H1 (cell line): ENCODE data around the gene RCAN3. TPM values are rescaled to one million over a fixed set of nuclear protein-coding genes. Genes with fewer than 3 reads are reported as not detected.
"Not testable (repeated sequence)": the region's sequence is repeated elsewhere in the genome, so short reads cannot be mapped to it uniquely, and the experiment has no call there.

Experiments used
- CTCF ChIA-PET: fragments of 300-600 bp; sonication (Branson Sonifier 250); formaldehyde crosslinking; loops from one replicate; lab custom pipeline; 2021; ENCODE audit not compliant: partially characterized antibody; lab: Charles Lee
- POLR2A ChIA-PET: fragments of 300-600 bp; sonication (Branson Sonifier 250); formaldehyde crosslinking; loops from one replicate; lab custom pipeline; 2021; ENCODE audit warnings: inconsistent platforms; ENCODE audit not compliant: partially characterized antibody; lab: Charles Lee
- DNase-seq, 2 experiments: peaks; one replicate each; pipeline versions ENCODE4 v3.0.0 to v3.0.0-alpha.2; 2010 to 2022; ENCODE audit warnings: low spot score in 2 of 2, low read depth in 1 of 2, mixed read lengths in 1 of 2
- FAIRE-seq: peaks from 2 replicates; lab custom pipeline; 2011; peaks lifted over from hg19 to GRCh38; lab: Jason Lieb, UNC
- H2AFZ ChIP-seq: 2 replicates; pipeline ENCODE4 v1.8.1; 2012; ENCODE audit warnings: low read length, inconsistent platforms
- H2AK5ac ChIP-seq: 2 replicates; pipeline ENCODE4 v1.6.1; 2013; ENCODE audit warnings: low read depth, low read length
- H2BK120ac ChIP-seq: replicated peaks from 2 replicates; pipeline ENCODE3; 2013; ENCODE audit warnings: low read depth, low read length, inconsistent platforms
- H2BK12ac ChIP-seq: 2 replicates; pipeline ENCODE4 v1.6.1; 2013; ENCODE audit warnings: low read depth, low read length
- H2BK15ac ChIP-seq: 2 replicates; pipeline ENCODE4 v1.6.1; 2013; ENCODE audit warnings: low read length
- H2BK20ac ChIP-seq: 2 replicates; pipeline ENCODE4 v1.6.1; 2013; ENCODE audit warnings: low read length
- H2BK5ac ChIP-seq: 2 replicates; pipeline ENCODE4 v1.6.1; 2013; ENCODE audit warnings: low read depth, low read length
- H3K14ac ChIP-seq: 2 replicates; pipeline ENCODE4 v1.6.1; 2013; ENCODE audit warnings: inconsistent platforms; ENCODE audit not compliant: insufficient read length
- H3K18ac ChIP-seq: 2 replicates; pipeline ENCODE4 v1.6.1; 2013; ENCODE audit warnings: low read length; ENCODE audit errors: extremely low read depth
- H3K23ac ChIP-seq: 2 replicates; pipeline ENCODE4 v1.6.1; 2013; ENCODE audit warnings: inconsistent platforms; ENCODE audit not compliant: insufficient read length
- H3K23me2 ChIP-seq: 2 replicates; pipeline ENCODE4 v1.6.1; 2013; ENCODE audit warnings: low read depth, low read length
- H3K27ac ChIP-seq: 2 replicates; pipeline ENCODE4 v1.6.1; 2011; ENCODE audit warnings: low read depth, low read length, inconsistent platforms
- H3K27me3 ChIP-seq, 4 experiments: replicated peaks in 1 of 4; 1 replicate in 1 of 4; 2 replicates in 3 of 4; pipeline versions ENCODE4 v1.6.1 to v1.8.1; 2011 to 2013; ENCODE audit warnings: low read length in 3 of 4, mild to moderate bottlenecking in 3 of 4, inconsistent platforms in 2 of 4, mixed read lengths in 2 of 4, moderate library complexity in 1 of 4; ENCODE audit not compliant: control insufficient read depth in 3 of 4, insufficient read depth in 3 of 4; ENCODE audit errors: extremely low read depth in 1 of 4
- H3K36me3 ChIP-seq, 4 experiments: 2 replicates each; pipeline versions ENCODE4 v1.6.1 to v1.8.1; 2011 to 2013; ENCODE audit warnings: mild to moderate bottlenecking in 4 of 4, low read length in 3 of 4, moderate library complexity in 2 of 4, control low read depth in 1 of 4, inconsistent platforms in 1 of 4; ENCODE audit not compliant: insufficient read depth in 4 of 4, control insufficient read depth in 2 of 4
- H3K4ac ChIP-seq: replicated peaks from 2 replicates; pipeline ENCODE3; 2013; ENCODE audit warnings: low read length, low read depth, mixed read lengths, inconsistent platforms; ENCODE audit not compliant: insufficient read length
- H3K4me1 ChIP-seq, 4 experiments: replicated peaks in 1 of 4; 1 replicate in 1 of 4; 2 replicates in 3 of 4; pipeline versions ENCODE4 v1.6.1 to v1.8.1; 2011 to 2013; ENCODE audit warnings: low read length in 3 of 4, inconsistent platforms in 2 of 4, mixed read lengths in 1 of 4; ENCODE audit not compliant: insufficient read depth in 4 of 4, control insufficient read depth in 3 of 4
- H3K4me2 ChIP-seq, 2 experiments: 2 replicates each; pipeline versions ENCODE4 v1.6.1 to v1.8.1; 2011 to 2013; ENCODE audit warnings: low read depth in 2 of 2, low read length in 2 of 2, control low read depth in 1 of 2, inconsistent platforms in 1 of 2, mild to moderate bottlenecking in 1 of 2; ENCODE audit not compliant: insufficient read depth in 1 of 2
- H3K4me3 ChIP-seq, 4 experiments: fragments of 200-600, 300-600 bp in 1 of 4; sonication (generic), shearing (Covaris generic), sonication (Bioruptor Twin) in 1 of 4; 2 replicates each; pipeline versions ENCODE4 v1.5.1 to v1.8.1; 2011 to 2016; ENCODE audit warnings: low read length in 4 of 4, low read depth in 3 of 4, control low read depth in 2 of 4, inconsistent platforms in 2 of 4, mild to moderate bottlenecking in 2 of 4, mixed read lengths in 1 of 4, moderate library complexity in 1 of 4; ENCODE audit not compliant: insufficient read depth in 2 of 4; ENCODE audit errors: extremely low read depth in 1 of 4
- H3K56ac ChIP-seq: replicated peaks from 2 replicates; pipeline ENCODE3; 2013; ENCODE audit warnings: low read depth, mild to moderate bottlenecking, mixed read lengths, low read length, inconsistent platforms; ENCODE audit not compliant: insufficient read length
- H3K79me1 ChIP-seq: 2 replicates; pipeline ENCODE4 v1.6.1; 2013; ENCODE audit warnings: low read depth, low read length, control low read depth
- H3K79me2 ChIP-seq, 2 experiments: 2 replicates each; pipeline versions ENCODE4 v1.6.1 to v1.8.1; 2012 to 2013; ENCODE audit warnings: low read length in 2 of 2, mild to moderate bottlenecking in 2 of 2, inconsistent platforms in 1 of 2; ENCODE audit not compliant: insufficient read depth in 2 of 2, control insufficient read depth in 1 of 2
- H3K9ac ChIP-seq, 4 experiments: replicated peaks in 1 of 4; 1 replicate in 1 of 4; 2 replicates in 3 of 4; pipeline versions ENCODE4 v1.6.1 to v1.8.1; 2011 to 2013; ENCODE audit warnings: low read depth in 3 of 4, low read length in 3 of 4, control low read depth in 2 of 4, mild to moderate bottlenecking in 2 of 4, moderate library complexity in 2 of 4, inconsistent platforms in 1 of 4; ENCODE audit errors: extremely low read depth in 1 of 4
- H3K9me3 ChIP-seq, 2 experiments: 2 replicates each; pipeline versions ENCODE4 v1.6.1 to v1.8.1; 2012 to 2013; ENCODE audit warnings: mild to moderate bottlenecking in 2 of 2, moderate library complexity in 2 of 2, control low read depth in 1 of 2, inconsistent platforms in 1 of 2, low read depth in 1 of 2, low read length in 1 of 2, mixed read lengths in 1 of 2; ENCODE audit not compliant: insufficient read depth in 2 of 2
- H4K20me1 ChIP-seq, 2 experiments: replicated peaks in 1 of 2; 2 replicates each; pipeline versions ENCODE3 to v1.8.1; 2011 to 2013; ENCODE audit warnings: inconsistent platforms in 2 of 2, low read length in 2 of 2, mild to moderate bottlenecking in 1 of 2; ENCODE audit not compliant: insufficient read depth in 2 of 2, control insufficient read depth in 1 of 2
- H4K5ac ChIP-seq: 2 replicates; pipeline ENCODE4 v1.6.1; 2013; ENCODE audit warnings: low read length, low read depth, mixed read lengths, inconsistent platforms; ENCODE audit not compliant: insufficient read length
- H4K8ac ChIP-seq: 2 replicates; pipeline ENCODE4 v1.8.0; 2013; ENCODE audit warnings: mild to moderate bottlenecking, moderate library complexity, low read length, inconsistent platforms; ENCODE audit not compliant: insufficient read depth; ENCODE audit errors: extremely low read depth
- H4K91ac ChIP-seq: replicated peaks from 2 replicates; pipeline ENCODE3; 2013; ENCODE audit warnings: low read length, mixed read lengths, inconsistent platforms; ENCODE audit not compliant: insufficient read length
- WGBS, 2 experiments: shearing (Covaris generic) in 1 of 2; methylation state at CpG; one replicate each; pipeline versions ENCODE4 v1.1.6 to v1.1.7; 2013 to 2015; ENCODE audit warnings: low lambda C conversion rate in 2 of 2, mixed read lengths in 2 of 2, inconsistent platforms in 1 of 2, low coverage in 1 of 2, missing lambda C conversion rate in 1 of 2; ENCODE audit not compliant: insufficient replicate concordance in 2 of 2, insufficient coverage in 1 of 2, insufficient read length in 1 of 2; ENCODE audit errors: extremely low coverage in 1 of 2, missing lambda C conversion rate in 1 of 2; 5-methylcytosine and 5-hydroxymethylcytosine counted together
- polyA plus RNA-seq, 7 experiments: library from polyadenylated mRNA; depleted of rRNA in 3 of 7; stranded (reverse) in 5 of 7; unstranded in 2 of 7; fragments of >200 nt in 5 of 7; fragments of 200-250 nt in 2 of 7; gene quantifications; 1 replicate in 5 of 7; 2 replicates in 1 of 7; 4 replicates in 1 of 7; pipeline versions ENCODE4 v1.2.1 to v1.2.3, GENCODE V29; 2011 to 2013; ENCODE audit warnings: missing spikeins in 2 of 7, mixed read lengths in 2 of 7
- total RNA-seq: library from RNA; stranded (reverse); fragmentation: NEBNext Ultra II Directional; extraction: Animal tissue kit (Norgen Biotek cat#: 25700); gene quantifications from 2 replicates; pipeline ENCODE4 v1.2.1, GENCODE V29; 2021

RCAN3 gene
- total and polyA plus RNA-seq, 2 of the 8 experiments (the other 6 are each of a cell fraction or from before 2014, with no cell fraction given) = 5.6 to 16.6 TPM

DNA sequence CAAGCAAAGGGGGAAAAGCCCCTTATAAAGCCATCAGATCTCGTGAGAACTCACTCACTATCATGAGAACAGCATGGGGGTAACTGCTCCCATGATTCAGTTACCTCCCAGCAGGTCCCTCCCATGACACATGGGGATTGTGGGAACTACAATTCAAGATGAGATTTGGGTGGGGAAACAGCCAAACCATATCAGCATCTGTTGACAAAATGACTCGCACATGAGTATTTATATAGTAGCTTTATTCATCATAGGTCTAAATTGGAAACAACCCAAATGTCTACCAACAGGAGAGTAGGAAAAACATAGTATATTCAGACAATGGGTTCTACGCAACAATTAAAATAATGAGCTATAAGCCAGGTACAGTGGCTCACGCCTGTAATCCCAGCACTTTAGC is 40.5 kb upstream of the RCAN3 start:
- H2AFZ ChIP-seq, H4K20me1 ChIP-seq, H2BK12ac ChIP-seq, H4K8ac ChIP-seq, FAIRE-seq, H3K23ac ChIP-seq, H3K9ac ChIP-seq, H2BK15ac ChIP-seq, H2BK5ac ChIP-seq, DNase-seq, POLR2A ChIA-PET, H3K14ac ChIP-seq, H2BK120ac ChIP-seq, H3K18ac ChIP-seq, H2BK20ac ChIP-seq, H3K36me3 ChIP-seq, H3K27ac ChIP-seq, H4K91ac ChIP-seq, H3K4me3 ChIP-seq, H3K56ac ChIP-seq, H3K79me1 ChIP-seq, H3K9me3 ChIP-seq, H3K4me2 ChIP-seq, CTCF ChIA-PET, H4K5ac ChIP-seq, H2AK5ac ChIP-seq, H3K4ac ChIP-seq, H3K23me2 ChIP-seq, H3K27me3 ChIP-seq, H3K79me2 ChIP-seq: not testable (repeated sequence)
- 94% methylated on average over 4 of the region's 4 CpGs; no CpG with 5 or more reads in 1 of the 2 experiments for WGBS, 2 experiments
- H3K4me1 ChIP-seq = peaks cover 11 to 22% (median 17%) of the 10 kb centered on the region in 4 experiments; a peak in 6 of 7 replicates
